ENCODE results near the gene BICC1. TPM values are rescaled to one million over a fixed set of nuclear protein-coding genes. Genes with fewer than 3 reads are reported as not detected.

BICC1 gene
- total and polyA plus RNA-seq, 2 of the 4 experiments (the other 2 are of a cell fraction), result 5.7 to 42.5 TPM

- Histone ChIP-seq H3K9me1 (ENCODE audit: insufficient read depth, low read length) (no peaks in the 10 kb centered on the region), H2AFZ (replicated peaks; ENCODE audit: low read length, poor library complexity) (no peak overlapping the region), H3K9ac (ENCODE audit: low read depth, low read length) (no peak overlapping the region), H2BK5ac (ENCODE audit: low read depth, low read length, poor library complexity, severe bottlenecking) (no peak overlapping the region), H4K5ac (ENCODE audit: low read depth, low read length) (no peak overlapping the region), H3K27ac (ENCODE audit: insufficient read depth, low read length) (no peak overlapping the region), H4K91ac (ENCODE audit: insufficient read depth, low read depth, low read length) (no peak overlapping the region), H2AK5ac (ENCODE audit: low read depth, low read length) (no peak overlapping the region), H3K27me3 (ENCODE audit: control insufficient read depth, insufficient read depth, low read length) (no peaks in the 10 kb centered on the region), H3K4ac (ENCODE audit: low read depth, low read length) (no peak overlapping the region), H4K20me1 (ENCODE audit: insufficient read depth, low read length) (no peaks in the 10 kb centered on the region; the same call in 1 of the 2 replicates), H2BK120ac (ENCODE audit: low read depth, low read length) (no peak overlapping the region), H3K56ac (ENCODE audit: extremely low read depth, insufficient read depth, low read length) (no peak overlapping the region), H3K18ac (ENCODE audit: low read depth, low read length) (no peak overlapping the region), H3K4me2 (ENCODE audit: low read depth, low read length) (no peak overlapping the region), H2AK9ac (replicated peaks; ENCODE audit: low read depth, low read length, poor library complexity) (no peak overlapping the region), H3K4me1 (ENCODE audit: control insufficient read depth, insufficient read depth, low read length) (peaks cover 2% of the 10 kb centered on the region; the same call in 1 of the 2 replicates), H3K14ac (replicated peaks; ENCODE audit: low read depth, low read length) (no peak overlapping the region), H2BK20ac (ENCODE audit: low read depth, low read length) (no peak overlapping the region), H3K36me3 (ENCODE audit: control insufficient read depth, insufficient read depth, low read length) (peaks cover 2% of the 10 kb centered on the region; the same call in 1 of the 2 replicates), H3K4me3 (ENCODE audit: insufficient read depth, low read depth, low read length) (no peak overlapping the region), H4K8ac (ENCODE audit: low read depth in 2 of 2, low read length in 2 of 2) (no peak overlapping the region), H3K23ac (ENCODE audit: low read depth, low read length) (no peak overlapping the region), H3K79me1 (ENCODE audit: low read depth in 1 of 2, low read length in 2 of 2) (peaks cover 13 to 26% of the 10 kb centered on the region in 2 experiments), H3K9me3 (ENCODE audit: control insufficient read depth, insufficient read depth, low read length) (peaks cover 10% of the 10 kb centered on the region), H2BK15ac (ENCODE audit: low read depth, low read length) (no peak overlapping the region)
- BruUV-seq (replicated peaks), result no TSS peak
- intact Hi-C loops (cut with micrococcal nuclease), result no loop called here
- TF ChIP-seq MAFK (IDR thresholded peaks at IDR 0.05; ENCODE audit: low read depth, low read length) (no peak), NFE2L2 (IDR thresholded peaks at IDR 0.05; ENCODE audit: low read depth, low read length) (no peak), CTCF (conservative IDR thresholded peaks at IDR 0.05; ENCODE audit: low read depth, low read length) (no peak), MAZ (IDR thresholded peaks at IDR 0.05; ENCODE audit: borderline replicate concordance, low read depth, low read length) (no peak), CEBPB (IDR thresholded peaks at IDR 0.05; ENCODE audit: low read depth, low read length) (no peak), ELK1 (IDR thresholded peaks at IDR 0.05; ENCODE audit: borderline replicate concordance, low read depth, low read length) (no peak), SMC3 (IDR thresholded peaks at IDR 0.05; ENCODE audit: low read depth, low read length) (no peak)
- in situ Hi-C loops (cut with MboI; ENCODE audit: low sequenced_read_pairs), result no loop called here
- CTCF ChIA-PET, result no interaction called here
- DNase-seq (no peak), ATAC-seq (ENCODE audit: low read depth) (no peak)
- dilution Hi-C loops (cut with HindIII; ENCODE audit: low sequenced_read_pairs, unreplicated experiment), result no loop called here
- POLR2A ChIA-PET (ENCODE audit: unreplicated experiment), result no interaction called here
Measured at GRCh38 chr10:58727633-58728032, 215.0 kb downstream of the BICC1 start.

All from IMR-90 (cell line).